Measurements from ENCODE around the gene SOX21.

Gene SOX21

GRCh38 chr13:94709001-94709834, 3.1 kb downstream of the SOX21 start:
- no peak for DNase-seq (ENCODE audit: low read depth, low spot score)

DNA sequence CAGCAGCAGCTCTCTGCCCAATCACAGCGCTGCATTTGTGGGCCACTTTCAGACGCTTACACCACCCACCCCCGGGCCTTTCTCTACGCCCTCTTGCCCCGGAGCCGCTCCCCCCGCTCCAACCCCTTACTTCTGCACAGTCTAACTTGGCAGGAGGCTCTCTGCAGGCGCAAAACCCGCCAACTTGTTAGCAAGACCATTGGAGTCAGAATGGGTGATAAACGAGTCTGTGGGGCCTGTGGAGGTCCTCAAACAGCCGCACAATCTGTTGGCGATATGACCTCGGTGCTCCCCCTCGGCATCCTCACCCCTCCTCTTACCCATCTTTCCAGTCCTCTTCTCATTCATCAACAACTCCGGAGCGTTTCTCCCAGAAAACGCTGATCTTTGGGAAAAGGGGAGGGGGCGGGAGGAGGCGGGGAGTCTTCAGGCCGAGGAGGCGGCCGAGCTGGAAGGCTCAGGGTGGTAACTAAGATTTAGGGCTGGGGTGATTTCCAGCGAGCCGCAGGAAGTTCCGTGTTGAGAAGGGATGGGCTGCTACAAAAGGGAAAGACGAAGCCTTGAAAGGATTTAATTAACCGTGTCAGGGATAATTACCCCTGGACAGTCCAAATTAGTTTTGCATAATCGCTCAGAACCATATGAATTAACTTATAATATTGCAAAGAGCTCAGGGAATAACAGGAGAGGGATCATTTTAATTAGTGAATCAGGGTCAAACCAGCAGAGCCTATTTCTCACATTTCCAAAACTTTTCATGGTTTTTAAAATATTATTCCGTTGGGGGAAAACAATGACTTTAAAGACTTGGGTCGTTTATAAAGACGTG, 4.1 kb downstream of the SOX21 start:
- no peak for DNase-seq (ENCODE audit: low read depth, low spot score)

GRCh38 chr13:94707400-94708021, 4.8 kb downstream of the SOX21 start:
- no peak for DNase-seq (ENCODE audit: low read depth, low spot score)

DNA sequence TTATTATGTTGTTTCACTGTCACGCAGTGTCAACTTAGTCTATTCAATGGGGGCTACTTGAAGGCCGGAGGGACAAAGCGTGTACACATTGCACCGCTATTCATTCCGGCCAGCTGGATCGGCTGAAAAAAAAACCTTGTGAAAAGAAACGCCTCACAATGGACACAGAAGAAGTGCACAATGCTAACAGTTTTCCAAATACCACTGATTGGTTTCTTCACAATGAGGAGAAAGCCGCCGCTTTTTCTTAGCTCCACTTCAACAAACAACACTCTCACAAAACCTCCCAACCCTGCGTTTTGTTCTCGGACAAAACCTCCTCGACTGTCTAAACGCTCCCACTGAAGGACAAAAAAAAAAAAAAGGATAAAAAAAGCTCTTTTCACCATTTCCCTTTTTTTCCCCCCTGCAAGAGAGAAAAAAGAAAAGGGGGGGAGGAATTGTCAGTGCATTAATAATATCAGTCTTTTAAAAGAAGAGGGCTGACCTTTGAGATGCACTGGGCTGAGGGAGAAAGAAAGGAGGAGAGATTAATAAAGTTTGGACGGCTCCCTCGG, 5.4 kb downstream of the SOX21 start:
- no peak for DNase-seq (ENCODE audit: low read depth, low spot score)

DNA sequence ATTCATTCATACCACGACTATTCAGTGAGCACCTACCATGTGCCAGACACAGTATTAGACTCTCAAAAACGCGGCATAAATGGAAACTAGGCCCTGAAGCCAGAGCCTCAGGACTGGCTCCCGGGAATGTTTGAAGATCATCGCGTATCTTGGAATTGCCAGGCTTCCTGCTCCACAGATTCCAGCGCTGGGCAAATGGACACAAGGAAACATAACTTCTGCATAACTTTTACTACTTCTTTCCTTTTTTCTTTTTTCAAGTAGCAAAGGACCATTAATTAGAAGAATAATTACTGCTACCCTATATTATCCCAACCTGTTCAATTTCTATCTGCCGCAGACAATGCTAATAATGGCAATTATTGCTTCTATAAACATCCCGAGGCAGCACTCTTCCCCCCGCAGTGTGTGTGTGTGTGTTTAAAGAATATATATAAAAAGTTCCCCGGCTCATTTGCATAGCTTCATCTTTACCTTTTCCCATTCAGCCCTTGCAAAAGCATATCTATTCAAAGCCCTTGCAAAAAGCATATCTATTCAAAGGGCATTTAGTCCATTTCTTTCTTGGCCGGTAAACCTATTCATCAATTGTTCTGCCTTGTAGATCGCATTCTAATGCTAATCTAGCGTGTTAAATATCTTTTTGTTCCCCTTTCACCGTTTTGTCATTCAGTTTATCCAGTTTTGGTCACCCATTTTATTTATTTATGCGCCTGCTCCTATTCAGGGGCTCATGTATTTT, 6.1 kb downstream of the SOX21 start:
- DNase-seq (ENCODE audit: low read depth, low spot score) = no peak

GRCh38 chr13:94705081-94706030, 7.0 kb downstream of the SOX21 start:
- no peak for DNase-seq (ENCODE audit: low read depth, low spot score)

DNA sequence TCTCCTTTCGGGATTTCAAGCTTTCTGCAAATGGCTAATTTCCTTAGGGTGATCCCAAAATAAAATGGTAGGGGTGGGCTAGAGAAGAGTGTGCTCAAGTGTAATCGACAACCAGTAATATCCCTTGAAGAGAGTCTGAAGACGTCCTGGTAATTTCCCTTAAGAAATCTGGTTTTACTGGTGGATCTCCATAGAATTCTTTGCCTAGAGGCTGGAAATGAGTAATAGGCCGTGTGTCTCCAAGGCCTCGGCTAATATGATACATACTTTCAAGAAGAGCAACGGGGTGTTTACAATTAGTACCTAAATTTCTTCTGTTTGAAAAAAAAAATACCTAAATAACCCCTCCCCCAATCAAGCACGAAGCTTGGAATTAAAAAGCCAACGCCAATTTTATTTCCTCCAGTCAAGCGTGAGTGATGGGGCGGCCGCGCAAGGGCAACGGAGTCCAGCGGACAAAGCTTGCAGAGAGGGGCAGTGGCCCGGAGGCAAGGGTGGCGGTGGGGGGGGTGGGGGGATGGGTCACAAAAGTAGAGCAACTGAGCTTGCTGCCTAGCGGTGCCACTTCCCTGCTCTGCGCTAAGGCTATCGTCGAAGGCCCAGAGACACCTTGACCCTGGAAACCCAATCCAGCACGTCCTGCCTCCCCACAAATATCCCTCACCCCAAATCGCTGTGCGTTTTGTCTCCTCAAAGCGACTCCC, 7.8 kb downstream of the SOX21 start:
- DNase-seq (ENCODE audit: low read depth, low spot score) = no peak

- no peak for DNase-seq (ENCODE audit: low read depth, low spot score)
These were observed 8.5 kb downstream of the SOX21 start for GRCh38 chr13:94703721-94704314.

GRCh38 chr13:94703271-94703670, 9.1 kb downstream of the SOX21 start:
- DNase-seq (ENCODE audit: low read depth, low spot score) = no peak

DNA sequence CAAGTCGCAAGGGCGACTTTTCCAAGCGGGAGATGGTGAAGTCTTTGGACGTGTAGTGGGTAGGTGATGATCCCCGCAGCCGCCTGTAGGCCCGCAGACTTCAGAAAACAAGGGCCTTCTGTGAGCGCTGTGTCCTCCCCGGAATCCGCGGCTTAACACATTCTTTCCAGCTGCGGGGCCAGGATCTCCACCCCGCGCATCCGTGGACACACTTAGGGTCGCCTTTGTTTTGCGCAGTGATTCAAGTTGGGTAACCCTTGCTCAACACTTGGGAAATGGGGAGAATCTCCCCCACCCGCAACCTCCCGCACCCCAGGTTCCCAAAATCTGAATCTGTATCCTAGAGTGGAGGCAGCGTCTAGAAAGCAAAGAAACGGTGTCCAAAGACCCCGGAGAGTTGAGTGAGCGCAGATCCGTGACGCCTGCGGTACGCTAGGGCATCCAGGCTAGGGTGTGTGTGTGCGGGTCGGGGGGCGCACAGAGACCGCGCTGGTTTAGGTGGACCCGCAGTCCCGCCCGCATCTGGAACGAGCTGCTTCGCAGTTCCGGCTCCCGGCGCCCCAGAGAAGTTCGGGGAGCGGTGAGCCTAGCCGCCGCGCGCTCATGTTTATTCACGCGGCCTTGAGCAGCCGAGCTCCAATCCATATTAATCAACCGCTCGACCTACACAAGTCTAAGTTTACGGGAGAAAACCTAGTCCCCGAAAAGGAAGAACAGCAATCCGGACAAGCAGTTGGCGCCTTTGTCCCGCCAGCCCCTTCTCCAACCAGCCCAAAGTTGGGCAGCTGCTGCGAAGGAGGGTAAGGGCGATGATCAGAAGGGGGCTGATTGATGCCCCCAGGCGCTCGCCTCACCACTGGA, 9.9 kb downstream of the SOX21 start:
- no peak for DNase-seq (ENCODE audit: low read depth, low spot score)

DNA sequence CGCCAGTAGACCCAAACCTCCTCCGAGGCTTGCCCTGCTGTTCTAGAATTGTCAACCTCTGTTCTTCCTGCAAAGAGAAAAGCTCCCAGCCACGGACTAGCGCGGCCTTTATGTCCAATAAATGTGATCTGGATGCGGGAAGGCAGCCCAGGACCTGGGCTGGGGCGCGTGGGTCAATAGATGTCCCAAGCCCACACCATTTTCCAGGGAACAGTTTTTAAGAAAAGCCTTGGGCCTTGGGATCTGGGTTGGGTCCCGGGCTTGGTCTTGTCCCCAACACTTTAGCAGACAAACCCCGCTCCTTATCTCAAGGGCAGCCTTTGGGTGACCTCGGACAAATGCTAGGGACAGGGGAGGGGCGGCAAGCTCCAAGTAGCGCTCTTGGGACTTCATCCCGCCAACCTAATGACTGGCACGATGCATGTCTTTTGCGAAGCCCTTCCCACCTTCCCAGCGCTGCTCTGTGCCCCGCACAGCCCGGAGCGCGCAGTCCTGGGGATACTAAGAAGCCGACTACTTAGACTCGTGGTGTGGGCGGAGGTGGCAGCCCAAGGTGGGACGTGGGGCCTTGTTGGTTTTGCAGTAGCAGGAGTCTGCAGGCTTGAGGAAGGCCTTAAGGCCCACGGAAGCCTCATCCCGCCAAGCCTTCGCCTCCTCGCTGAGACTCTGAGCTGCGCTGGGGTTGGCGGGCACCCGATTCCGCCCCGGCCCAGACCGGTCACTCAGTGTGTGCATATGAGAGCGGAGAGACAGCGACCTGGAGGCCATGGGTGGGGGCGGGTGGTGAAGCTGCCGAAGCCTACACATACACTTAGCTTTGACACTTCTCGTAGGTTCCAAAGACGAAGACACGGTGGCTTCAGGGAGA, 10.8 kb downstream of the SOX21 start:
- no peak for DNase-seq (ENCODE audit: low read depth, low spot score)

DNA sequence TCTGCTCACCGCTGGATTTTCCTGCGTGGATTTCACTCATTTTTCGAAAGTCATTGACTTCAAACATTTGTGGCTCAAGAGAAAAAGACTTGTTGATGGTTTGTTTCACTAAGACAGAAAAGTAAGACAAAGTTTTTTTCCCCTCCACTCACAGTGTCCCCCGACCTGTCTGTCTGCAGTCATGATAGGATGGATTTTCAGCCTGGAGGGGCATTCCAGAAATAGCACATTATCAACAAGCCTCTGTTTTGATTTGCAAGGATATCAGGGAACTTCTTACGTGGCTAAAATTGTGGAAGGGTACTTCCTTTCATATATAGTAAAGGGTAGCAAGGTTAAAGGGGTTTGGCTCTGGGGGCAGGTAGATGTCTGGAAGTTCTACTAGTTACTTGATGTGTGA, 11.8 kb downstream of the SOX21 start:
- DNase-seq (ENCODE audit: low read depth, low spot score) = no peak

DNA sequence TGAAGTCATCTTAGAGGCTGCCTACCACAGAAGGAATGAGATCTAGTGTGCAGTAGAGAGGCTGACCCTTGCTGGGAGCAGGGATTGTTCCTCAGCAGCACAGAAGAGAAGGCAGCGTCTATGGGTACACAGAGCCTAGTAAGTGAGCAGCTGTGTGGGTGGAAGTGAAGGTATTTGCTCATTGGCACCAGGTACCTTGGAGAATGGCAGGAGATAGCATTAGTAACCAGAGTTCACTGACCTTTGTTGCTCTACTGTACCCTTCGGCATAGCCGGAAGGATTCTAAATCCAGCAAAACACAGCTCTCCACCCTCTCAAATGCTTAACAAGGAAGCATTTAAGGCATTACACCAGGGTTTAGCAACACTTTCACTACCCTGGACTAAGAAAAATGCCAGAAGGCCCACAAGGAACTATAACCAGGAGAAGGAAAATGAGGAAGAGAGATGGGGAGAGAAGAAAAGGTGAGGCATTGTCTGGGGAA, 12.3 kb downstream of the SOX21 start:
- DNase-seq (ENCODE audit: low read depth, low spot score) = no peak

DNA sequence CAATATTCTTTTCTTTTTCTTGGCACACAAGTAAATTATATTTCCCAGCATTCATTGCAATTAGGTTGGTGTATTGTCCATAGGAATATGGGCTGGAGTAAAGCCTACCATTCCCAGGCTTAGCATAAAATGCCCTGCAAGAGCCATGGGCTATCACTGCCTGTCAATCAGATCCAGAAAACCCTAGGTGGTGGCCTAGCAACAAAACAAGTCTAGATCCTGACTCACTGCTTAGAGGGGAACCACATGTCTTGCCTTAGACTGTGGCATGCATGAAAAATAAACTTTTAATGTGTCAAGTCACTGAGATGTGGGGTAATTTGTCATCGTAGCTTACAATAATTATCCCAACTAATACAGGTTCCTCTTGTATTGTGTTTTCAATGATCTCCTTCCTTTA, 16.2 kb downstream of the SOX21 start:
- DNase-seq (ENCODE audit: low read depth, low spot score) = no peak

GRCh38 chr13:94692030-94692429, 20.3 kb downstream of the SOX21 start:
- no peak for DNase-seq (ENCODE audit: low read depth, low spot score)

DNA sequence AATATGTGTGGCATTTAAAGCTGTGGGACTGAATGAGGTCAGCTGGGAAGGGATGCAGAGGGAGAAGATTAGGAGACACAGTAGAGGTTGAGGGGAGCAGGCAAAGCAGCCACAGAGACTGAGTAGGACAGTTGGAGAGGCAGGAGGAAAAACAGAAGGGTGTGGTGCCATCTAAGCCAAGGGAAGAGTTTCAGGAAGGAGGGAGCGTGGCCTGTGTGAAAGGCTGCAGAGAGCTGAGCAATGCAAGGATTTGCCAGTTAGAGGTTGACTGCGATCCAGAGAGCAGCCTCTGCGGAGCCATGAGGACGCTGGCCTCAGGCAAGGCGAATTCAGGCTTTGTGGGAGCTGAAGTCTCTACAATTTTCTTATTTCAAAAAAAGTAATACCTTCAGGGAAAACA, 28.9 kb downstream of the SOX21 start:
- DNase-seq (ENCODE audit: low read depth, low spot score) = no peak

DNA sequence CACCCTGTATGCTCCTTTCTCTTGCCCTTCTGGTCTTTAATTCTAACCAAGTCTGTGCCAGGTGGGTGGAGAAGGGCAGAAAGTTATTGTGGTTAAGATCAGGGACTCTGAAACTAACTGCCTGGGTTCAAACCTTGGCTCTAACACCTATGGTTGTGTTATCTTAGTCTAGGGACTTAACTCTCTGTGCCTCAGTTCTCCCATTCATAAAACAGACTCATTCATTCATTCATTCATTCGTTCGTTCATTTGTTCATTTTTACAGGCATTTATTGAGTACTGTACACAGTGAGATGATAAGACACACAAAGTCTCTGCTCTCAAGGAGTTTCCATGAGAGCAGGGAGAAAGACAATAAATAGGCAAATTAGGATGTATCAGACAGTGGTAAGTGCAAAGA, 30.1 kb downstream of the SOX21 start:
- DNase-seq (ENCODE audit: low read depth, low spot score) = no peak
